Activated CD4-positive, alpha-beta T cell treated with anti-CD3 and anti-CD28 coated beads, Interleukin-2, amount 50 U/mL, for 48 hours (primary cell): ENCODE data around the gene CALHM2.

ENCODE experiments used
- DNase-seq, 2 experiments: peaks; one replicate each; pipeline ENCODE4 v3.0.0-alpha.2; 2020

The CALHM2 gene

DNA sequence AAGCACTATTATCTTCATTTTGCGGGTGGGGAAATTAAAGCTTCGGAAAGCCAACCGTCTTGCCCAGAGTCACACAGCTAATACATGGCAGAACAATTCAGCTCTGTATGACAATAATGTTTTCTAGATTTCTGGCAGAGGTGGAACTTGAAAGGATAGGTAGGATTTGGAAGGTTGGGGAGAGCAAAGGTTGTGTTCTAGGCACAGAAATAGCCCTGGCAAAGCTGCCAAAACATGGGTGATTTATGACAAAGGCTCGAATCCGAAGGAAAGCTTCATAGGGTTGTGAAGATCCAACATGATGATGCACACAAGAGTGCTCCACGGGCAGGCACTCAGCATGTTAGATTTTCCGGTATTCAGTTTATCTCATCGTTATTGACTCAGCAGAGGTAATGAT, 36.6 kb downstream of the CALHM2 start:
- DNase-seq = no peak

DNA sequence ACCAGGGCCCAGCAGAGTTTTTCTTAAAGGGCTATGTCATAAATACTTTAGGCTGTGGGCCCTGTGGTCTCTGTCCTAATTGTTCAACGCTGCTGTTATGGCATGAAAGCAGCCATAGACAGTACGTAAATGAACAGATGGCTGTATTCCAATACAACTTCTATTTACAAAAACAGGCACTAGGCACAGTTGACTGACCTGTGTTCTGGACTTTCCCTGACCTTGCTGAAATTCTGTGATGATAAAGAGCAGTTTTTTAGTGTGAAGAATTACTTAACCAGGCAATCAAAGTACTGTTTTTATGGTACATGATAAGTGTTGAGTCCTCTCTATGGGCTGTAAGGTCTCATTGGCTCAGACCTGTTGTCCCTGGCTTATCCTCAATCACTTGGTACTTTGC, 38.6 kb downstream of the CALHM2 start:
- DNase-seq = no peak

DNA sequence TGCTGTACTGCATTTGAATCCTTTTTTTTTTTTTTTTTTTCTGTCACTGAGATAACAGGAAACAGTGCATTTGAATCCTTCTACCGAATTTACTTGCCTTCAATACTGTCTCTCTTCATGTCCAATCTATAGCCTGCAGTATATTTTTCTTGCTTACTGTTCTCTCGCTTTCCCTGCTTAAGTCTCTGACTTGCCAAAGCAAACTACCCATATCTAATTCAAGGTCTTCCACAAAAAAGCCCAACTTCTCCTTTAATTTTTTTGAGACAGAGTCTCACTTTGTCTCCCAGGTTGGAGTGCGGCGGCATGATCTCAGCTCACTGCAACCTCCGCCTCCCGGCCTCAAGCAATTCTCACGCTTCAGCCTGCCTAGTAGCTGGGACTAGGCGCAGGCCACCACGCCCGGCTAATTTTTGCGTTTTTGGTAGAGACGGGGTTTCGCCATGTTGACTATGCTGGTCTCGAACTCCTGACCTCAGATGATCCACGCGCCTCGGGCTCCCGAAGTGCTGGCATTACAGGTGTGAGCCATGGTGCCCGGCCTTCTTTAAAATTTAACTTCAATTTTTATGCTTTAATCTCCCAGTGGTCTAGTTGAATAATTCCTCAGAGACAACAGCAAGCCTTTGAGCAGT, 54.9 kb downstream of the CALHM2 start:
- DNase-seq = no peak

DNA sequence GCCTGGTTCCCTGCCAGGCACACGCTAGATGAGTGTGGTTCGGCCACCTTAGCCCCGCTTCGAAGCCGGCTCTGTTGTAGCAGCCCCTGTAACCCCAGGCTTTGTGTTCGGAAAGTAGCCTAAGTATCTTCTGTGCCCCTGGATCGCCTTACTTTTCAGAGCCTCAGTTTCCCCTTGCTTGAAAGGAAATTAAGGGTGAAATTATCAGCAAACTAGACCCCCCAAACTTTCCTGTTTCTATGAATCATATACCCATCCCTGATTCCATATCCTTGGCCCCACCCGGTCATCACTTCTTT, 55.4 kb downstream of the CALHM2 start:
- DNase-seq = no peak
